Measurements from ENCODE around the gene TMEM204.

DNA sequence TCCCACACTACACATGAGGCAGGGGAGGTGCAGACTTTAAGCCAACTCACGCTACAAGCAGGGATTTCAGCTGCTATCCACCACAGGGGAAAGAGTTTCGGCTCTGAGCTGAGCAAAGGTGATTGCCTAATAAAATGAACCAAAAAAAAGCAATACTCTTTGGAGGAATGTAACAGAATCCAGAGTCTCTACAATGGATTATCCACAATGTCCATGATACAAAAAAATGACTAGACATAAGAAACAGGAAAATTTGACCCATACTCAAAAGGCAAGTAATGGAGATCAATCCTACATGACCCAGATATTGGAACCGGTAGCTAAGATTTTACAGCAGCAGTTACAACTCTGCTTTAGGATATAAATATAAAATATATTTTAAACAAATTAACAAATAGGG, 19.0 kb upstream of the TMEM204 start:
- TF ChIP-seq, protein P1, sequence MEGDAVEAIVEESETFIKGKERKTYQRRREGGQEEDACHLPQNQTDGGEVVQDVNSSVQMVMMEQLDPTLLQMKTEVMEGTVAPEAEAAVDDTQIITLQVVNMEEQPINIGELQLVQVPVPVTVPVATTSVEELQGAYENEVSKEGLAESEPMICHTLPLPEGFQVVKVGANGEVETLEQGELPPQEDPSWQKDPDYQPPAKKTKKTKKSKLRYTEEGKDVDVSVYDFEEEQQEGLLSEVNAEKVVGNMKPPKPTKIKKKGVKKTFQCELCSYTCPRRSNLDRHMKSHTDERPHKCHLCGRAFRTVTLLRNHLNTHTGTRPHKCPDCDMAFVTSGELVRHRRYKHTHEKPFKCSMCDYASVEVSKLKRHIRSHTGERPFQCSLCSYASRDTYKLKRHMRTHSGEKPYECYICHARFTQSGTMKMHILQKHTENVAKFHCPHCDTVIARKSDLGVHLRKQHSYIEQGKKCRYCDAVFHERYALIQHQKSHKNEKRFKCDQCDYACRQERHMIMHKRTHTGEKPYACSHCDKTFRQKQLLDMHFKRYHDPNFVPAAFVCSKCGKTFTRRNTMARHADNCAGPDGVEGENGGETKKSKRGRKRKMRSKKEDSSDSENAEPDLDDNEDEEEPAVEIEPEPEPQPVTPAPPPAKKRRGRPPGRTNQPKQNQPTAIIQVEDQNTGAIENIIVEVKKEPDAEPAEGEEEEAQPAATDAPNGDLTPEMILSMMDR (IDR thresholded peaks at IDR 0.05): no peak
- no peak for TF ChIP-seq POLR2A (IDR thresholded peaks at IDR 0.05)

Data from thyroid gland (tissue), 4 donors.